ENCODE results near the gene HAUS8.

Gene HAUS8

DNA sequence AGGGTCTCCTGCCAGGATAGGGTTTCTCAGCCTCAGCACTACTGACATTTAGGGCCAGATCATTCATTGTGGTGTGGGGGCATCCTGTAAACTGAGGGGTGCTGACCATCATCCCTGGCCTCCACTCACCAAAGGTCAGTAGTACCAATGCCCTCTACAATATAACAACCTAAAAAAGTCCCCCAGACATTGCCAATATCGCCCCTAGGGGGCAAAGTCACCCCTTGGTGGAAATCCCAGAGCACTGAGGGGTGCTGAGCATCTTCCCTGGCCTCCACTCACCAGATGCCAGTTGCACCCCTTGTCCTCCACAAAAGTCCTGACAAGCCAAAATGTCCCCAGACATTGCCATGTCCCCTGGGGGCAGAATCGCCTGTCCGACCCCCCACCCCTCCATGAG, 70.3 kb downstream of the HAUS8 start:
- Histone ChIP-seq H3K4me3 (ENCODE audit: low read length) (no peak overlapping the region), H3K9ac (ENCODE audit: low read length) (no peak overlapping the region), H3K9me3 (ENCODE audit: control insufficient read depth, low read length) (peaks cover 5% of the 10 kb centered on the region), H3K27me3 (replicated peaks; ENCODE audit: control insufficient read depth, insufficient read depth, low read length) (peaks cover 37% of the 10 kb centered on the region), H3K36me3 (ENCODE audit: control insufficient read depth, insufficient read depth, low read length, severe bottlenecking) (no peaks in the 10 kb centered on the region), H3K4me1 (ENCODE audit: control insufficient read depth, insufficient read depth, low read length) (no peaks in the 10 kb centered on the region)
- no peak for DNase-seq (ENCODE audit: low read depth)

DNA sequence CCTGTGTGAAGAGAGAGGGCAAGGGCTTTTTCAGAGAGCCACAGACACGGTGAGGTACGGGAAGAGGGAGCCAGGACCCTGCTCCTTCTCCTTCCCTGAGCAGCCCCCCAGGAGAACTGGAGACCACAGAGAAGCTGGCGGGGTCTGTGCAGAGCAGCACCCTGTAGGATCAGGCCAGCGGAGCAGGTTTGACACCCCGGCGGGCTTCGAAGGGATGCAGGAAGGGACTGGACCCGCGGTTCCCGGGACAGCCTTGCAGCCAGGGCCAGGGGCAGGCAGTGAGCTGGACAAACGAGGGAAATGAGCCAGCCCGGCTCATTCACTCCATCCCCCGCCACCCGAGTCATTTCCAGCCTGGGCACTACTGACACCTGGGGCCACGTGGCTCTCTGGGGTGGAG, 70.9 kb downstream of the HAUS8 start:
- DNase-seq (ENCODE audit: low read depth), result no peak
- H3K4me3 ChIP-seq (ENCODE audit: low read length), result no peak overlapping the region
- H3K27me3 ChIP-seq (replicated peaks; ENCODE audit: control insufficient read depth, insufficient read depth, low read length), result peaks cover 37% of the 10 kb centered on the region
- H3K9ac ChIP-seq (ENCODE audit: low read length), result no peak overlapping the region
- H3K36me3 ChIP-seq (ENCODE audit: control insufficient read depth, insufficient read depth, low read length, severe bottlenecking), result no peaks in the 10 kb centered on the region
- no peaks in the 10 kb centered on the region for H3K4me1 ChIP-seq (ENCODE audit: control insufficient read depth, insufficient read depth, low read length)
- no peaks in the 10 kb centered on the region for H3K9me3 ChIP-seq (ENCODE audit: control insufficient read depth, low read length)

DNA sequence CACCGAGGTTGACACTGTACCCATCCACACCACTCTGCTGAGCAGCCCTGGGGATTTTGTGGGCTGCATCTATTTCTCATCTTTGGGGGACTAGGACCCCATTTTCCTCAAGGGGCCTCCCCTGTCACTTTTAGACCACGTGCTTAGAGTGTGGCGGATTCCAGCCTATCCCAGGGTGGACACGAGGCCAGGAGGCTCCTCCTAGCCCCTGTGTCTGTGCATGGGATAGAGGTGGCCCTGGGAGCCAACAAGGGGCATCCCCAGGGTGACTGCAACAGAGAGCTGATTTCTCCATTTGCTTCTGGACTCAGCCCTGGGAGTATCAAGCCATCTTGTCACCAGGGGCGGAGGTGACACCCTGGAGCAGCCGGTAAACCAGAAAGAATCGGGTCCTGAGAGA, 72.8 kb downstream of the HAUS8 start:
- Histone ChIP-seq H3K27me3 (replicated peaks; ENCODE audit: control insufficient read depth, insufficient read depth, low read length) (peaks cover 29% of the 10 kb centered on the region), H3K4me1 (ENCODE audit: control insufficient read depth, insufficient read depth, low read length) (no peaks in the 10 kb centered on the region)

DNA sequence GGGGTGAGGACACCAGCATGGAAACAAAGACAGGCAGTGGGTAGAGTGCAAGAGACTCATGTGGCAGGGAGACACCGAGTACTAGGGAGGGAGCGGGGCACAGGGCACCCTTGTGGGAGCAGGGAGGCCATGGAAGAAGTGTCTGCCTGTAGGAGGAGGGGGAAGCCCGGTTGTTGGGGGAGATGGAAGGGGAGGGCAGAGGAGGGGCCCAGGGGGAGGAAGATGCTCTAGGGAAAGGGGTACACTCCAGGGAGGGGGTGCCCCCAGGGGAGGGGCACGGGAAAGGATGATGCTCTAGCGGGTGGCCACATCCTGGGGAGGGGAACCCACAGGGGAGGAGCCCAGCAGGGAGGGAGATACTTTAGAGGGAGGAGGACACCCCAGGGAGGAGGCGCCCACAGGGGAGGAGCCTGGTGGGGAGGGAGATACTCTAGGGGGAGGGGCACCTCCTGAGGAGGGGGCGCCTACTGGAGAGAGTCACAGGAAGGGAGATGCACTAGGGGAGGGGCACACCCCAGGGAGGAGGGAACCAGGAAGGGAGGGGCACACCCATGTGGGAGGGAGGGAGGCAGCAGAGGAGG, 73.6 kb downstream of the HAUS8 start:
- Histone ChIP-seq H3K4me1 (ENCODE audit: control insufficient read depth, insufficient read depth, low read length) (no peaks in the 10 kb centered on the region), H3K4me3 (ENCODE audit: low read length) (no peak overlapping the region), H3K9me3 (ENCODE audit: control insufficient read depth, low read length) (peaks cover 7% of the 10 kb centered on the region), H3K36me3 (ENCODE audit: control insufficient read depth, insufficient read depth, low read length, severe bottlenecking) (no peaks in the 10 kb centered on the region), H3K27me3 (replicated peaks; ENCODE audit: control insufficient read depth, insufficient read depth, low read length) (peaks cover 24% of the 10 kb centered on the region), H3K9ac (ENCODE audit: low read length) (no peak overlapping the region)
- no peak for DNase-seq (ENCODE audit: low read depth)

More for the DNA sequence above, 72.8 kb downstream of the HAUS8 start:
- no peak for DNase-seq (ENCODE audit: low read depth)
- Histone ChIP-seq H3K36me3 (ENCODE audit: control insufficient read depth, insufficient read depth, low read length, severe bottlenecking) (no peaks in the 10 kb centered on the region), H3K4me3 (ENCODE audit: low read length) (no peak overlapping the region), H3K9ac (ENCODE audit: low read length) (no peak overlapping the region), H3K9me3 (ENCODE audit: control insufficient read depth, low read length) (peaks cover 7% of the 10 kb centered on the region)
